Naive B cell (primary cell): ENCODE measurements around the gene ABHD8. TPM values are rescaled to one million over a fixed set of nuclear protein-coding genes. Genes with fewer than 3 reads are reported as not detected.
A peak's percentile ranks its signal among the peaks of the same experiment; 100 is the strongest.

Experiments
- ATAC-seq, 2 donors: fragments of 150-1000 bp; cut with Tn5 transposase; 2 replicates each; pipeline ENCODE4 v1.10.0; 2021; ENCODE audit warnings: low read depth in 2 of 2, mild to moderate bottlenecking in 2 of 2, moderate library complexity in 2 of 2
- DNase-seq: peaks from one replicate; pipeline ENCODE4 v3.0.0; 2022
- H3K27ac Mint-ChIP-seq, 6 donors: one replicate each; pipeline ENCODE4 v1.8.0; 2020 to 2022; ENCODE audit warnings: mild to moderate bottlenecking in 6 of 6, mixed read lengths in 6 of 6, moderate library complexity in 5 of 6, inconsistent platforms in 2 of 6
- H3K27me3 Mint-ChIP-seq, 3 donors: one replicate each; pipeline ENCODE4 v1.8.0; 2021 to 2022; ENCODE audit warnings: mixed read lengths in 3 of 3, mild to moderate bottlenecking in 1 of 3
- H3K36me3 Mint-ChIP-seq, 2 donors: one replicate each; pipeline ENCODE4 v1.8.0; 2020 to 2022; ENCODE audit warnings: mixed read lengths in 2 of 2, inconsistent platforms in 1 of 2, mild to moderate bottlenecking in 1 of 2
- H3K4me1 Mint-ChIP-seq, 3 donors: one replicate each; pipeline ENCODE4 v1.8.0; 2020 to 2022; ENCODE audit warnings: mixed read lengths in 3 of 3, inconsistent platforms in 1 of 3, mild to moderate bottlenecking in 1 of 3, moderate library complexity in 1 of 3
- H3K4me3 Mint-ChIP-seq, 8 donors: one replicate each; pipeline ENCODE4 v1.8.0; 2020 to 2022; ENCODE audit warnings: mild to moderate bottlenecking in 8 of 8, mixed read lengths in 8 of 8, moderate library complexity in 8 of 8, inconsistent platforms in 2 of 8
- H3K9me3 Mint-ChIP-seq, 7 donors: one replicate each; pipeline ENCODE4 v1.8.0; 2020 to 2022; ENCODE audit warnings: mixed read lengths in 7 of 7, mild to moderate bottlenecking in 5 of 7, inconsistent platforms in 2 of 7, moderate library complexity in 1 of 7
- polyA plus RNA-seq, 6 donors: library from polyadenylated mRNA; unstranded; fragments of 300-500 nt; fragmentation: Illumina TruSeq; gene quantifications; one replicate each; pipeline ENCODE4 v1.2.3, GENCODE V29; 2021; ENCODE audit warnings: low read depth in 6 of 6

The ABHD8 gene
- polyA plus RNA-seq, 6 donors from 2014 or later, result 6.4 to 8.6 (median 7.4) TPM

- peaks cover 0 to 6% (median 6%) of the 10 kb centered on the region in 3 donors for H3K27me3 Mint-ChIP-seq
- ATAC-seq (no peak), DNase-seq (no peak)
- H3K4me3 Mint-ChIP-seq, result peak overlapping the region; percentile 80 to 99 (median 96)
- no peaks in the 10 kb centered on the region for H3K36me3 Mint-ChIP-seq
- H3K4me1 Mint-ChIP-seq, result peaks cover 23 to 40% (median 32%) of the 10 kb centered on the region in 3 donors
- H3K27ac Mint-ChIP-seq, result peak overlapping the region in 1 of 6 donors; percentile 60
- H3K9me3 Mint-ChIP-seq, result no peaks in the 10 kb centered on the region
Measured at GRCh38 chr19:17338433-17339078, 35.3 kb upstream of the ABHD8 start.

GRCh38 chr19:17337675-17338432 is 34.6 kb upstream of the ABHD8 start:
- peaks cover 0 to 8% (median 7%) of the 10 kb centered on the region in 3 donors for H3K27me3 Mint-ChIP-seq
- ATAC-seq (peak in 1 of 2 donors; percentile 3), DNase-seq (no peak)
- H3K27ac Mint-ChIP-seq, result peak overlapping the region; percentile 41 to 97 (median 84)
- H3K9me3 Mint-ChIP-seq, result no peaks in the 10 kb centered on the region
- H3K36me3 Mint-ChIP-seq, result no peaks in the 10 kb centered on the region
- H3K4me1 Mint-ChIP-seq, result peaks cover 23 to 41% (median 31%) of the 10 kb centered on the region in 3 donors
- peak overlapping the region; percentile 85 to 99 (median 96) for H3K4me3 Mint-ChIP-seq

GRCh38 chr19:17336872-17337674 is 33.8 kb upstream of the ABHD8 start, which contains the start of gene GTPBP3:
GTPBP3 (plus strand) TSS chr19:17337553; CDS start chr19:17337612, 59 bp downstream.
- no peaks in the 10 kb centered on the region for H3K9me3 Mint-ChIP-seq
- no peaks in the 10 kb centered on the region for H3K36me3 Mint-ChIP-seq
- H3K27me3 Mint-ChIP-seq, result peaks cover 0 to 11% (median 8%) of the 10 kb centered on the region in 3 donors
- peak; percentile 96 for DNase-seq
- peak within 1 kb of the TSS; percentile 70 to 97 (median 90) for H3K27ac Mint-ChIP-seq
- peak within 1 kb of the TSS; percentile 85 to 99 (median 96) for H3K4me3 Mint-ChIP-seq
- ATAC-seq, result peak; percentile 85 to 88
- H3K4me1 Mint-ChIP-seq, result peaks cover 23 to 41% (median 29%) of the 10 kb centered on the region in 3 donors

- Mint-ChIP-seq H3K4me3 (peak overlapping the region in 7 of 8 donors; percentile 56 to 96 (median 92)), H3K27me3 (peaks cover 0 to 18% (median 12%) of the 10 kb centered on the region in 3 donors), H3K9me3 (no peaks in the 10 kb centered on the region), H3K4me1 (peaks cover 26 to 41% (median 31%) of the 10 kb centered on the region in 3 donors), H3K27ac (no peak overlapping the region), H3K36me3 (no peaks in the 10 kb centered on the region)
- DNase-seq (no peak), ATAC-seq (no peak)
Measured at GRCh38 chr19:17335575-17335974, 32.4 kb upstream of the ABHD8 start.

- H3K4me1 Mint-ChIP-seq, result peaks cover 31 to 41% (median 33%) of the 10 kb centered on the region in 3 donors
- DNase-seq, result peak; percentile 92
- no peaks in the 10 kb centered on the region for H3K9me3 Mint-ChIP-seq
- no peaks in the 10 kb centered on the region for H3K36me3 Mint-ChIP-seq
- H3K4me3 Mint-ChIP-seq, result peak within 1 kb of the TSS; percentile 82 to 96 (median 92)
- H3K27ac Mint-ChIP-seq, result peak within 1 kb of the TSS; percentile 2 to 90 (median 74)
- ATAC-seq, result peak; percentile 66 to 69
- peaks cover 0 to 21% (median 16%) of the 10 kb centered on the region in 3 donors for H3K27me3 Mint-ChIP-seq
Measured at GRCh38 chr19:17334414-17335409, 31.5 kb upstream of the ABHD8 start, which contains the start of gene ANO8. ANO8 (minus strand) TSS chr19:17334855; CDS start chr19:17334670, 185 bp downstream.

- peak; percentile 48 for DNase-seq
- Mint-ChIP-seq H3K27me3 (peaks cover 0 to 21% (median 16%) of the 10 kb centered on the region in 3 donors), H3K36me3 (no peaks in the 10 kb centered on the region), H3K4me3 (peak overlapping the region; percentile 80 to 90 (median 84)), H3K9me3 (no peaks in the 10 kb centered on the region), H3K4me1 (peaks cover 30 to 45% (median 34%) of the 10 kb centered on the region in 3 donors), H3K27ac (peak overlapping the region in 5 of 6 donors; percentile 2 to 78 (median 70))
- ATAC-seq, result peak in 1 of 2 donors; percentile 7
Measured at GRCh38 chr19:17333611-17334413, 30.6 kb upstream of the ABHD8 start.

- no peak for ATAC-seq
- Mint-ChIP-seq H3K27ac (no peak overlapping the region), H3K36me3 (no peaks in the 10 kb centered on the region), H3K9me3 (no peaks in the 10 kb centered on the region), H3K27me3 (peaks cover 0 to 21% (median 16%) of the 10 kb centered on the region in 3 donors), H3K4me3 (peak overlapping the region in 7 of 8 donors; percentile 25 to 75 (median 53)), H3K4me1 (peaks cover 30 to 36% (median 34%) of the 10 kb centered on the region in 3 donors)
- DNase-seq, result no peak
Measured at GRCh38 chr19:17332677-17333581, 29.7 kb upstream of the ABHD8 start.

GRCh38 chr19:17332360-17332676 is 29.1 kb upstream of the ABHD8 start:
- Mint-ChIP-seq H3K36me3 (no peaks in the 10 kb centered on the region), H3K4me3 (peak overlapping the region in 3 of 8 donors; percentile 47 to 75 (median 51)), H3K4me1 (peaks cover 31 to 37% (median 31%) of the 10 kb centered on the region in 3 donors), H3K27ac (no peak overlapping the region), H3K9me3 (no peaks in the 10 kb centered on the region), H3K27me3 (peaks cover 0 to 21% (median 16%) of the 10 kb centered on the region in 3 donors)
- ATAC-seq, result no peak
- DNase-seq, result no peak

- DNase-seq, result no peak
- H3K27ac Mint-ChIP-seq, result no peak overlapping the region
- peaks cover 22 to 28% (median 23%) of the 10 kb centered on the region in 3 donors for H3K4me1 Mint-ChIP-seq
- peak overlapping the region in 4 of 8 donors; percentile 44 to 59 (median 54) for H3K4me3 Mint-ChIP-seq
- no peak for ATAC-seq
- no peaks in the 10 kb centered on the region for H3K36me3 Mint-ChIP-seq
- peaks cover 0 to 21% (median 16%) of the 10 kb centered on the region in 3 donors for H3K27me3 Mint-ChIP-seq
- H3K9me3 Mint-ChIP-seq, result no peaks in the 10 kb centered on the region
Measured at GRCh38 chr19:17331045-17331558, 27.9 kb upstream of the ABHD8 start.

GRCh38 chr19:17330262-17331044 is 27.2 kb upstream of the ABHD8 start:
- peak overlapping the region in 3 of 6 donors; percentile 60 to 70 (median 69) for H3K27ac Mint-ChIP-seq
- ATAC-seq, result no peak

More at GRCh38 chr19:17330262-17331044, 27.2 kb upstream of the ABHD8 start:
- DNase-seq, result no peak
- Mint-ChIP-seq H3K27me3 (peaks cover 0 to 21% (median 16%) of the 10 kb centered on the region in 3 donors), H3K36me3 (no peaks in the 10 kb centered on the region), H3K4me3 (peak overlapping the region; percentile 39 to 71 (median 64)), H3K4me1 (peaks cover 22 to 25% (median 23%) of the 10 kb centered on the region in 3 donors), H3K9me3 (no peaks in the 10 kb centered on the region)
